HG02981 (cell line): ENCODE measurements around the gene ZSCAN5A.
"Not testable (repeated sequence)": the region's sequence is repeated elsewhere in the genome, so short reads cannot be mapped to it uniquely, and the experiment has no call there.

Source experiments
- ATAC-seq: cut with Tn5 transposase; IDR thresholded peaks from one replicate; pipeline ENCODE4 v1.9.1; 2021; ENCODE audit warnings: mild to moderate bottlenecking, moderate library complexity; ENCODE audit not compliant: unreplicated experiment

ZSCAN5A gene

DNA sequence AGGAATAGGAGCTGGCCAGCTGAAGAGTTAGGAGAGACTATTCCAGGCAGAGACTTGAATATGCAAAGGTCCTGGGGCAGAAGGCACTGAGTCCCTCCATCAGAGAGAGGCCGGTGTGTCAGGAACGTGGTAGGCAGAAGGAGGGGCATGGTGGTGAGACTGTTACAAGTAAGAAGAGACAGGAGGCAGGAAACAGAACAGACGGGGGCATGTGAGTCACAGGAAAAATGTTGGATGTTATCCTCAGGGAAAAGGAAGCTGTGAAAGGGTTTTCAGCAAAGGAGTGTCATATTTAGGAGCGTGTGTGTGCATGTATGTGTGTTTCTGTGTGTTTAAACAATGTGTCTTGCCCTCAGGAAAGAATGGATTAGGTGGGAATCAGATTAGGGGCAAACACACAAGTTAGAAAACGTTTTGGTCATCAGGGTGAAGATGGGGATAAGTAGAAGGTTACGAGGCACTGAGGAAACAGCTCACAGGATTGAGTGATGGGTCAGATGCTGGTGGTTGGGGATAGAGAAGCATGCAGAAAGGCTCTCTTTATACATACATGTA, 41.0 kb downstream of the ZSCAN5A start:
- ATAC-seq, result no peak

DNA sequence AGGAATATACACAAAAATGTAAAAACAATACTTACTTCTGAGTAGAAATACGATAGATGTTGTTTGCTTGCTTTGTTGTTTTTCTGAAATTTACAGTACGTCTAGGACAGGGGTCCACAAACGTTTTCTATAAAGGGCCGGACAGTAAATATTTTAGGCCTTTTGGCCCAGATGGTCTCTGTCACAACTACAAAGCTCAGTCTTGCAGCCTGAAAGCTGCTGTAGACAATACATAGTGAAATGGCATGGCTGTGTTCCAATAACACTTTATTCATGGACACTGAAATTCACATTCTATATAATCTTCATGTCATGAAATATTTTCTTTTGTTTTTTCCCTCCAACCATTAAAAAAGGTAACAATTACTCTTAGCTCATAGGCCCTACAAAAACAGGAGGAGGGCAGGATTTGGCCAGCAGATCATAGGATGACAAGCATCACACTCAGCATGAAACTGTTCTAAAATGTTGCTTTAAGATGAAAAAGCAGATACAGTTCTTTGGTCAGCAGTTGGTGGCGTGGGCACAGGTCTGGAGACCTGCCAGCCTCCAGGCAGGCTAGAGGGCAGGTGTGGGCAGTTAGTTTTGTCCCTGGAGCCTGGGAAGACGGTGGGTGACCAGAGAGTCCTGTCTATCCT, 42.4 kb downstream of the ZSCAN5A start, which contains the start of gene EDDM13:
TSS of gene EDDM13 (plus strand) at position 588 of the 638 bp plus-strand sequence. CDS start 87 bp downstream, outside the sequence.
- no peak for ATAC-seq

DNA sequence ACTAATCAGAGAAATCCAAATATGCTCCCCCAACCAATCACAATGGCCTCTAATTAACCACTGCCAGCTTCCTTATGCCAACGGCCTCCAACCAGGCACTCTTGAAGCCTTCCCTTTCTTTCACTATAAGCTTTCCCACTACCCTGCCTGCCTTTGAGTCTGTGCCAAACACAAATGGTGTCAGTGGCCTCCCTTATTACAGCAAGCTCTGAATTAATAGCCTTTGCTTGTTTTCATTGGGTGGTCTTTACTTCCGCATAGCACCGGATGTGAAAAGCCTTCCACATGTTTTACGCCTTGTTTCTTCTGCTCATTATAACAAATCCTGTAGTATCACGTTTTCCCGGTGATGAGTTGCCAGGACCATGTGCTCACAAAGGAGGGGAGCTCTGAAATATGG, 43.5 kb downstream of the ZSCAN5A start:
- no peak for ATAC-seq

DNA sequence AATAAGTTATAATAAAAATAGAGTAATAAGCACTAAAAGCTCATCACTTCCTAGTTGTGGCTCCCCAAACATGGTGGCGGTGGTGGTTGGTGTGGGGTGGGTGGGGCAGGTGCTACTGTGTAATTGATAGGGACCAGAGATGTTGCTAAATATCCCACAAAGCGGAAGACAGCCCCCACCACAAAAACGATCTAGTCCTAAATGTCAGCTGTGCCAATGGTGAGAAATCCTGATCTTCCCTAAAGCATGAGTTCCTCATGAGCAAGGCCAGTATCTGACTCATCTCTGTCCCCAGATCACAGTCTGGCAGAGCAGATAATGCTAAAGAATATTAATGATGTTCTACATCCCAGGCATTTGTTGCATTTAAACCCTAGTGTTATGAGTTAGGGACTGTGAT, 44.0 kb downstream of the ZSCAN5A start:
- no peak for ATAC-seq

DNA sequence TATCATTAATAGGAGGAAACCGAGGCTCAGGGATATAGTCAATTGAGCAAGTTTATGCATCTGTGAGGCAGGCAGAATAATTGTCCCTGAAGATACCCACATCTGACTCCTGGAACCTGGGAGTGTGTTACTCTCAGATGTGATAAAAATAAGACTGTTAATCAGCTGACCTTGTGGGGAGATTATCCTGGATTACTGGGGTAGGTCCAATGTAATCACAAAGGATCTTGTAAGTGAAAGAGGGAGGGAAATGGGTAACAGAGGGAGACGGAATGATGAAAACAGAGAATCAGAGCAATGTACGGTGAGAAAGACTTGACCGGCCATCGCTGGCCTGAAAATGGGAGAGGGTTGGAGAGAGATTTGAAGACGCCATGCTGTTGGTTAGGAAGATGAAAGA, 45.3 kb downstream of the ZSCAN5A start:
- ATAC-seq, result no peak

DNA sequence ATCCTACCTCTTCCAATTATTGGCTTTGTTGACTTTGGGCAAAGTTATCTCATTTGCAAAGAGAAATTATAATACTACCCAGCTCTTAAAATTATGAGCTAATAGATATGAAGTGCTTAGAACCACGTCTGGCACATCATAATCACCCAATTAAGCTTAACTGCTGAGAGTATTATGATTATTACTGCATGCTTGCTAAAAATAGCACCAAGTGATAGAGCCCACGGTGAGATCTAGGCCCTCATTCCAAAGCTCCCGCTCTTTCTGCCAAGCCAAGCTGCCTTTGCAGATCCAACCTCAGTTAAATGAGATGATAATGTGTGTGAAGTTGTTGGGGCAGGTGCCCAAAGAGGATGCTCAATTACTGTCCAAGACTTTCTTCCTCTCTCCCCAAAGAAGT, 48.6 kb downstream of the ZSCAN5A start:
- no peak for ATAC-seq

DNA sequence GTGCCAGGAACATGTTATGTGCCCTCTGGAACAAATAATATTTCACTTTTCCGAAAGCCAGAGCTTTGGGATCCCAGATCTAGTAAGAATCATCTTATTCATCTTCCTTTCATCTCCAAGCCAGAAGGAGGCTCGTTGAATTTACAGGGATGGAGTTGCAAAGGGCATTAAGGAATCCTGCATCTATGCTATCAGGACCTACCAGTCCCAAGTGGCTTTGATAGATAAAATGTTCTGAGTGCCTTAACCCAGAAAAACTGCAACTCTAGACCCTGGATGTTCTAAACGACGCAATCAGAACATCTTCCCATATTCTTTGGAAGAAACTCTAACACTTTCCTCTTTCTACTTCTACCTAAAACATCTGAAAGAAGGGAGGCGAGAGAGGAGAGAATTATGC, 51.3 kb downstream of the ZSCAN5A start:
- ATAC-seq, result no peak

DNA sequence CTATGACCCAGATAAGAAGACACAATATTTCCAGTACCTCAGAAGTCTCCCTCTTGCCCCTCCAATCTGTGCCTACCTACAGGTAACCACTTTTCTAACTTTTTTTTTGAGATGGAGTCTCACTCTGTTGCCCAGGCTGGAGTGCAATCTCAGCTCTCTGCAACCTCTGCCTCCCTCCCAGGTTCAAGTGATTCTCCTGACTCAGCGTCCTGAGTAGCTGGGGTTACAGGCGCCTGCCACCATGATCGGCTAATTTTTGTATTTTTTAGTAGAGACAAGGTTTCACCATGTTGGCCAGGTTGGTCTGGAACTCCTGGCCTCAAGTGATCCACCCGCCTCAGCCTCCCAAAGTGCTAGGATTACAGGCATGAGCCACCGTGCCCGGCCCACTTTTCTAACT, 52.7 kb downstream of the ZSCAN5A start:
- not testable (repeated sequence) for ATAC-seq

DNA sequence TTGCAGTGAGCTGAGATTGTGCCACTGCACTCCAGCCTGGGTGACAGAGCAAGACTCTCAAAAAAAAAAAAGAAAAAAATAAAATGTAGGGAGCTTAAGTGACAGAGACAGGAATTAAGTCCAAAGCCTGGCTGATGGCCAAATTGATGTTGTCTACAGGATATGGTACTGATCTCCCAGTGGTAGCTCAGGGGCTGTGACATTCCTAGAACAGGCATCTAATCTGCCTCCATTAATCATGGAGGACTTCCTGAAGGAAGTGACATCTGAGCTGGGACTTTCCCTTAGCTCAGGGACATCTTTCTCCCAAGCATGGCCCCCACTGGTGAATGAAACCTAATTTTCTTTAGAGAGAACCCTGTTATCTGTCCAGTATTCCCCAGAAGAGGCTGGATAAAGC, 53.5 kb downstream of the ZSCAN5A start:
- ATAC-seq, result no peak

DNA sequence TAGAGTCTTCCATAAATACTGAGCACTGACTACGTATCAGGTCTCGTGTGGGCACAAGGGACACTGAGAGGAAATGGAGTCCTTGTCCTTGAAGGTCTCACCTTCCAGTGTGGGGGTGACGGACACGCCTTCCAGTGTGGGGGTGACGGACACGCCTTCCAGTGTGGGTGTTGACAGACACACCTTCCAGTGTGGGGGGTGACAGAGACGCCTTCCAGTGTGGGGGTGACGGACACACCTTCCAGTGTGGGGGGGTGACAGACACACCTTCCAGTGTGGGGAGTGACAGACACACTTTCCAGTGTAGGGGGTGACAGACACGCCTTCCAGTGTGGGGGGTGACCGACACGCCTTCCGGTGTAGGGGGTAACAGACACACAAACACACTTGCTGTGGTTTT, 56.4 kb downstream of the ZSCAN5A start:
- no peak for ATAC-seq

DNA sequence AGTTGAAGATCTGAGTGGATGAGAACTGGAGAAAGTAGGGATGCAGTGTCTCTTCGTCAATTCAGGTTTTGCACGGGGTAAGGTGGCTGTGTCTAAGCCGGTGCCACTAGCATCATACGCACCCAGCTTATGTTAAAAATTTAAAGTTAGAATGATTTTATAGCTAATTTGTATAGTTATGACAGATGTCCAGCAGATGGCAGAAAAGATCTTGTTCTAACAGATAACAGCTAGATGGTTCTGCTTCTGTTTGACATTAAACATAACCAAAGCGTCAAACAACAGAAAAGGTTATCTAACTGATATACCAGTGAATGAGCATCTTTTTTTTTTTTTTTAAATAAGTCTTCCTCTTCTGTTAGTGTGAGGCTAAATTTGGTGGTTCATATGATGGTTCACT, 60.9 kb downstream of the ZSCAN5A start:
- ATAC-seq, result no peak

DNA sequence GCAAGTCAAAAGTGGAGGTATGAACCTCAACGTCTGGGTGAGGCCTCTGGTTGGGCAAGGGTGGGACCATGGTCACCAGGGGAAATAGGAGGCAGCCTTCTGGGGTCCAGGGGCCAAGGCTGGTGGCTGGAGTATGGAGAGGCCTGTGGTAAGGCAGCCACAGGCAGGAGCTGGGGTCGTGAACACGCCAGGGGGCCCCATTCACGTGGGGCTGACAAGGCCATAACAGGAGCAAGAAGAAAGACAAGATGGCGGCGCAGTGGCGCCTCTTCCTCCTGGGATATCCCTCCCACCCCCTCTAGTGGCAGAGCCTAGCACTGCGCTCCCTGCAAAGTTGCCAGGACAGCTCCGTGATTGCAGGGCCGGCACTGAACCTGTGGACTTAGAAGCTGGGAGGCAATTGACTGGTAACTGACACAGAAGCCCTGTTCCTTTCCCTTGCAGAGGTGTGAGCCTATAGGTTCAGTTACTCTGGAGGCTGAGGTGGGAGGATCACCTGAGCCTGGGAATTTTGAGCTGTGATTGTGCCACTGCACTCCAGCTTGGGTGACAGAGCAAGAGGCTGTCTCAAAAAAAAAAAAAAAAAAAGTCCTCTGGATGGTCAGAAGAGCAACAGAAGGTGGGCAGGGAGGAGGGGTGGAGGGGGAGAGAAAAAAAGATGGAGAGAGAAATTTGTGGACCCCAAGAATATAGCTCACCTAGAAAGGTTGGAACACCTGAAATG, 61.8 kb downstream of the ZSCAN5A start:
- no peak for ATAC-seq

DNA sequence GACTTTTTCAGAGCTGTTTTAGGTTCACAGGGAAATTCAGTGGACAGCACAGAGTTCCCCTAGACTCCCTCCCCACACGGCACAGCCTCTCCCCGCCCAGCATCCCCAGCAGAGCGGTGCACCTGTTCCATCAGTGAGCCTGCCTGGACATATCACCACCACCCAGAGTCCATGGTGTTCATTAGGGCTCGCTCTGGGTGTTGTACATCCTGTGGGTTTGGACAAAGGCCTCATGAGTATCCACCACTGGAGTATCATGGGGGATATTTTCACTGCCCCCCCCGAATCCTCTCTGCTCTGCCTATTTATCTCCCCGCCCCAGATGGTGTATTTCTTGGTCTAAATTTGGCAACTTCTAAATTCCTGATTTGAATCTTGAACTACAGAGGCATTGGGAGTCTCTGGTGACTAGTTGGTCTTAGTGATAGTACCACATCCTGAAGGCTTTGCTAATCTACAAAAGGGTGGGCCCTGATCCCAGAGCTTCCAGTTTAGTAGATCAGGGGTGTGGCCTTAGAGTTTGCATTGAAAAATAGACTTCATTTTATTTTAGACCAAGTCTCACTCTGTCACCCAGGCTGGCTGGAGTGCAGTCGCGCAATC, 65.8 kb downstream of the ZSCAN5A start:
- not testable (repeated sequence) for ATAC-seq

DNA sequence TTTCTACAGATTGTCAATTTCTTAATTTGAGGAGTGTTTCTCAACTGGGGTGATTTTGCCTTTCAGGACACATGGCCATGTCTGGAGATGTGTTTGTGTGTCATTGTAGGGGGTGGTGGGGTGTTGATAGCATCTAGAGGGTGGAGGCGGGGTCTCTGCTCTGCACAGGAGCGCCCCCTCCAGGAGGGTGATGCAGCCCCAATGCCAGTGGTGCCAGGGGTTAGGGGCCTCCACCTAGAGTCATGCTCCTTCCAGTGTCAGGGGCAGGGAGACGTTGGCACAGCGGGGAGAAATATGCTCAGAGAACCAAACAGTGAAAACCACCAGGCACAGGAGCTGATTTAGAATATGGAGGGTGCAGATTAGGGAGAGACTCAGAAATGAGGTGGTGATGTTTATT, 68.9 kb downstream of the ZSCAN5A start:
- ATAC-seq, result not testable (repeated sequence)

DNA sequence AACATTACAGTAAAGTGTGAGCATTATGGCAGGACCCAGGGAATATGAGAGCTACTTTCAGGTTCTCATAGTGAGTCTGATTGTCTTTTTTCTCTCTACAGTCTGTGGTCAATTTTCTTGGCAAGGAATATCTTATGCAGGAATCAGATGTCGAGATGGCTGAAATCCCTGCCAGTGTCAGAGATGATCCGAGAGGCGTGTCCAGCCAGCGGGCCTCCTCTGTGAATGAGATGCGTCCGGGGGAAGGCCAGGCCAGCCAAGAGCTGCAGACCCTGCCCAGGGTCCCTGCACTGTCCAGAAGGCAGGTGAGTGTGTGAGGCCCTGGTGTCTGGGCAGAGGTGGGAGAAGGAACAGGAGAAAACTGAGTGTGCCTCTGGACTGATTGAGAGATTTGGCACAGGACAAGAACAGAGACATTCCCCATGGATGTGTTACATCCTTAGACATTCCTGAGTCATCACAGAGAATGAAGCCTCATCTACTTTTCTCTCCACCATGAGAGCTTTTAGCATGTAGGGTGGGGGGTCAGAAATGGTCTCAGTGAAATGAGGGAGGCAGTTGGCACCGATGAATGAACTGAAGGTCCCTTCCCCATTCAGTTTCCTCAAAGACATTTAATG, 69.4 kb downstream of the ZSCAN5A start:
- no peak for ATAC-seq

DNA sequence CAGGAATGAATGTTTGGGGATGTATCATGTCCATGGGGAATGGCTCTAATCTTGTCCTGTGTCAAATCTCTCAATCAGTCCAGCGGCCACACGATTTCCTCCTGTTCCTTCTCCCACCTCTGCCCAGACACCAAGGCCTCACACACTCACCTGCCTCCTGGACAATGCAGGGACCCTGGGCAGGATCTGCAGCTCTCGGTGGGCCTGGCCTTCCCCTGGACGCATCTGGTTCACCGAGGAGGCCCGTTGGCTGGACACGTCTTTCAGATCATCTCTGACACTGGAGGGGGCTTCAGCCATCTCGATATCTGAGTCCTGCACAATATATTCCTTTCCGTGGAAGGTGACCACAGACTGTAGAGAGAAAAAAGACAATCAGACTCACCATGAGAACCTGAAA, 91.2 kb downstream of the ZSCAN5A start:
- ATAC-seq, result no peak

DNA sequence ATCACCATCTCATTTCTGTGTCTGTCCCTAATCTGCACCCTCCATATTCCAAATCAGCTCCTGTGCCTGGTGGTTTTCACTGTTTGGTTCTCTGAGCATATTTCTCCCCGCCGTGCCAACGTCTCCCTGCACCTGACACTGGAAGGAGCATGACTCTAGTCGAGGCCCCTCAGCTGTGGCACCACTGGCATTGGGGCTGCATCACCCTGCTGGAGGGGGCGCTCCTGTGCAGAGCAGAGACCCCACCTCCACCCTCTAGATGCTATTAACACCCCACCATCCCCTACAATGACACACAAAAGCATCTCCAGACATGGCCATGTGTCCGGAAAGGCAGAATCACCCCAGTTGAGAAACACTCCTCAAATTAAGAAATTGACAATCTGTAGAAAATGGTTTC, 91.7 kb downstream of the ZSCAN5A start:
- ATAC-seq, result no peak

DNA sequence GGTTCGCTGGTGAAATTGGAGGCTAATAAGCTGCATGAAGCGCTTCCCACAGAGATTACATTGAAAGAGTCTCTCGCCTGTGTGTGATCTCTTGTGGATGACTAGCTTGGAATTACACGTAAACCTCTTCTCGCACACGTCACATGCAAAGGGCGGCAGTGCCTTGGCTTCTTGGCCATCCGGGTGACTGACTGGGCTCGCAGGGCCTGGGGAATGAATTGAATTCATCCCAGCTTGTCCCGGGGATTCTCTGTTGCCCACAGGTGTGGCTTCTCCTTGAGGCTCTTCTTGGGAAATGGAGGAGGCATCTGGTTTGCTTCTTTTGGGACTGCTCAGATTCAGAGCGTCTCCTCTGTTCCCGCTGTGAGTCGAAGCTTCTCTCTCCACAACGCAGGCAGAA, 92.8 kb downstream of the ZSCAN5A start:
- ATAC-seq, result no peak

DNA sequence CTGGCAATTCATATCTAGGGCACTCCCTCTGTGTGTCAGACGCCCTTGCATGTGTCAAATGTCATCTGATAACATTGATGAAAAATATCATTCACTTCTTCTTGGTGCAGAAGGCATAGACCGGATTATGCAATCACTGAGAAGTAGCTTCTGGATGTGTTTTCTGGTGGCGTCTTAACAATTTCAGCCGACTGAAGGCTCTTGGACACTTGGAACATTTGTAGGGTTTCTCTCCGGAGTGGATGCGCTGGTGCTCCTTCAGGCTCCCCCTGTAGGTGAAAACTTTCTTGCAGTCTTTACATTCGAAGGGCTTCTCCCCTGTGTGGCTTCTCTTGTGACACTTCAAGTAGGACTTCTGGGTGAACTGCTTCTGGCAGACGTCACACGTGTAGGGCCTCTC, 93.2 kb downstream of the ZSCAN5A start:
- ATAC-seq, result not testable (repeated sequence)

DNA sequence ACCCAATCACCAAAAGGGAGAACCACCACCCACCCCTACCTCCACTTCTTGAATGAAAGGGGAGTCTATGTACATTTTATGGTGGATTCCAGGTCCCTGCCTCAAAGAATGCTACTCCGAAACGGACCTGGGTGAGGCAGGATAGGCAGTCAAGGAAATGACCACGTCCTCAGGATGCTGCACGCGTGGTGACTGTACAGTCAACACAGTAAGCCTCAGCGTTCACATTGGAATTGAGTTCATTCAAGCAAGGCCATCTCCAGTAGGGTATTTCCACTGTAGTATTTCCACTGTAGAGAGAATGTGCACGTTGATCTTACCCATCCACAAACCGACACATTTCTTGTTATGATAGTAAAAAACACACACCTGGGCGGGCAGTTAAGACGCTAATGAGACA, 95.7 kb downstream of the ZSCAN5A start:
- ATAC-seq, result no peak
